Central memory CD8-positive, alpha-beta T cell (primary cell): ENCODE measurements around the gene ERP29.

Experiments used
- ATAC-seq: fragments of 150-1000 bp; cut with Tn5 transposase; replicated peaks from 2 replicates; pipeline ENCODE4 v1.10.0; 2022; ENCODE audit warnings: mild to moderate bottlenecking, moderate FRiP score, moderate number of reproducible peaks; ENCODE audit not compliant: poor library complexity, severe bottlenecking; ENCODE audit errors: extremely low read depth
- DNase-seq, 2 donors: peaks; one replicate each; pipeline ENCODE4 v3.0.0; 2021; ENCODE audit warnings: low spot score in 2 of 2
- H3K27ac Mint-ChIP-seq: one replicate; pipeline ENCODE4 v1.8.0; 2022; ENCODE audit warnings: low read depth, mild to moderate bottlenecking, moderate library complexity, mixed read lengths
- H3K27me3 Mint-ChIP-seq: one replicate; pipeline ENCODE4 v1.8.0; 2022; ENCODE audit warnings: mixed read lengths
- H3K36me3 Mint-ChIP-seq: one replicate; pipeline ENCODE4 v1.8.0; 2022; ENCODE audit warnings: mild to moderate bottlenecking, moderate library complexity, mixed read lengths; ENCODE audit not compliant: insufficient read depth
- H3K4me1 Mint-ChIP-seq: one replicate; pipeline ENCODE4 v1.8.0; 2022; ENCODE audit warnings: mixed read lengths
- H3K4me3 Mint-ChIP-seq: one replicate; pipeline ENCODE4 v1.8.0; 2022; ENCODE audit warnings: mild to moderate bottlenecking, moderate library complexity, mixed read lengths
- H3K9me3 Mint-ChIP-seq: one replicate; pipeline ENCODE4 v1.8.0; 2022; ENCODE audit warnings: mixed read lengths

ERP29 gene

DNA sequence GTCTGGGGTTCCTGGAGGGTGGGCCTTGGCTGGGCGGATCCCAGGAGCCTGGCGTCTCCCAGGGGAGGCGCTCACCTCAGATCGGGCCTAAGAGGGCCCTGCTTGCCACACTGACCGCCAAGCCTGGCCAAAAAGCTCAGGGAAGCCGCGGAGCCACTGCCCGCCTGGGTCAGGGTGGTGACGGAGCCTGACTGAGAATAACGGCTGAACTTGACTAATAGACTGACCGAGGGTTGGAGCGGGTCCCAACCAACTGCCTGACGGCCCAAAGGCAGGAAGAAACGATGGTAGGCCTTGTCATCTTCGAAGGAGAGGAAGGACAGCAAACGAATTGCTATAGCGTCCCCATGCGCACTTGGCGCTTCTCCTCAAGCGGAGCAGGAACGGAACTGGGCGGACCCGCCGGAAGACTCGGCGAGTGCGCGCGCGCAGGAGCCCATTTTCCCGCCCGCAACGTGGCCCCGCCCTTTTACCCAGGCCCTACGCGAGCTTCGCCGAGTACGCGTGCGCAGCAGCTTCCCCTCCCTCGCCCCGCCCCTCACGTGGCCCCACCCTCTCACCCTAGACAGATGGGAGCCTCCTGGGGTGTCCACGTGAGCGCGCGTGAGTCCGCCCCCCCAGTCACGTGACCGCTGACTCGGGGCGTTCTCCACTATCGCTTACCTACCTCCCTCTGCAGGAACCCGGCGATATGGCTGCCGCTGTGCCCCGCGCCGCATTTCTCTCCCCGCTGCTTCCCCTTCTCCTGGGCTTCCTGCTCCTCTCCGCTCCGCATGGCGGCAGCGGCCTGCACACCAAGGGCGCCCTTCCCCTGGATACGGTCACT lies at the start of gene ERP29, which contains the start of gene TMEM116:
ERP29 (plus strand) TSS at position 652 of the 826 bp plus-strand sequence; CDS start at position 692, 40 bp downstream.
TMEM116 (minus strand) TSS at position 391 of the 826 bp plus-strand sequence. CDS start 7,895 bp downstream, outside the sequence.
- Mint-ChIP-seq H3K36me3 (peaks cover 38% of the 10 kb centered on the region), H3K27me3 (no peaks in the 10 kb centered on the region), H3K4me3 (peak within 1 kb of the TSS; percentile 84), H3K9me3 (no peaks in the 10 kb centered on the region), H3K4me1 (peaks cover 58% of the 10 kb centered on the region), H3K27ac (peak within 1 kb of the TSS; percentile 94)
- ATAC-seq (peak; percentile 86), DNase-seq (peak; percentile 98)

DNA sequence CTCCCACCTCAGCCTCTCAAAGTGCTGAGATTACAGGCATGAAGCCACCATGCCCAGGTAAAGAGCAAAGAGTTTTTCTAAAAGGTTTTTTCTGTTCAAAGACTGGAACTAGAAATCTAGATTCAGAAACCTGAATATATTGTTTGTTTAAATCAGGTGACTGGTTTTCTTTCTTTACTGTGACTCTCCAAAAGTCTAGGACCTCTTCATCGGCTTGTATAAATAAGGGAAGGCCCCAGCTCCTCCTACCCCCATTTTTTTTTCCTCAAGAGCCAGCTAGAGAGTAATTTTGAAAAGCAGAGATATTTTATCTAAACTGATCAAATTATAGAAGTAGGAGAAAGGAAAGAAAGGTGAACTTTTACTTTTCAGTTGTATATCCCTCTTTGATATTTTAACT lies 48.3 kb upstream of the ERP29 start:
- Mint-ChIP-seq H3K27ac (peak overlapping the region; percentile 38), H3K36me3 (peaks cover 17% of the 10 kb centered on the region), H3K4me1 (peaks cover 42% of the 10 kb centered on the region), H3K27me3 (no peaks in the 10 kb centered on the region), H3K9me3 (peaks cover 7% of the 10 kb centered on the region), H3K4me3 (no peak overlapping the region)
- DNase-seq (no peak), ATAC-seq (no peak)

DNA sequence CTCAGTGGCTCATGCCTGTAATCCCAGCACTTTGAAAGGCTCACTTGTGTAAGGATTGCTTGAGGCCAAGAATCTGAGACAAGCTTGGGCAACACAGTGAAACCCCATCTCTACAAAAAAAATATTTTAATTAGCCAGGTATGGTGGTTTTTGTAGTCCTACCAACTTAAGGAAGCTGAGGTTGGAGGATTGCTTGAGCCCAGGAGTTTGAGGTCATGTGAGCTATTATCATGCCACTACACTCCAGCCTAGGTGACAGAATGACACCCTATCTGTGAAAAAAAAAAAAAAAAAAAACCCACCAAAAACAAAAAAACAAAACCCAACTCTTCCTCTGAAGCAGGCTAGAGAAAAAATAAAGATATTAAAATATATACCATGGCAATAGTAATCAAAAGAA lies 41.4 kb upstream of the ERP29 start:
- peaks cover 14% of the 10 kb centered on the region for H3K36me3 Mint-ChIP-seq
- DNase-seq (no peak), ATAC-seq (peak; percentile 98)
- H3K27ac Mint-ChIP-seq = peak overlapping the region; percentile 88
- H3K4me3 Mint-ChIP-seq = peak overlapping the region; percentile 41
- peaks cover 28% of the 10 kb centered on the region for H3K4me1 Mint-ChIP-seq
- H3K9me3 Mint-ChIP-seq = no peaks in the 10 kb centered on the region
- H3K27me3 Mint-ChIP-seq = no peaks in the 10 kb centered on the region

DNA sequence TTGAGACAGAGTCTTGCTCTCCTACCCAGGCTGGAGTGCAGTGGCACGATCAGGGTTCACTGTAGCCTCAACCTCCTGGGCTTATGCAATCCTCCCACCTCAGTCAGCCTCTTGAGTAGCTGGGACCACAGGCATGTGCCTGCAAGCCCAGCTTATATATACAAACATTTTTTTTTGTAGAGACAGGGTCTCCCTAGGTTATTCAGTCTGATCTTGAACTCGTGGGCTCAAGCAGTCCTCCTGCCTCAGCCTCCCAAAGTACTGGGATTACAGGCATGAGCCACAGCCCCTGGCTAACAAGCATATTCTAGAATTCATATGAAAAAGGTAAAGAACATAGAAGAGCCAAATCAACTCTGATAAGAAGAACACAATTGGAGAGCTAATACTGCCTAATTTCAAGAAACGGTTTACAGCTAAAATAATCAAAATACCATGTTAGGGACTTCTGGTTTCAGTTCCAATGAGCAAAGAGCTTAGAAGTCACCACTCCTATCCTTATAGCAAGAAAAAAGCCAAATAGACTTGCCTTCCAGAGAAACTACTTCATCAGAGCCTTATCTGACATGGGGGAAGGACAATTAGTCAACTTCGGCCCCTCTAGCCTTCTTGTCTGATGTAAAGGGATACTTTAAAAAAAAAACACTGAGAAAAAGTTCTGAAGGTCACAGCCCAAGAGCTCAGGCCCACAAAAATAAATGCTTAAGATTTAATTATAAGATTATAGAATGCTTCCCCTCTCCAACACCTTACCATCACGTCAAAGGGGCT lies 37.9 kb upstream of the ERP29 start:
- no peak for ATAC-seq
- Mint-ChIP-seq H3K4me3 (no peak overlapping the region), H3K27ac (no peak overlapping the region), H3K36me3 (peaks cover 7% of the 10 kb centered on the region), H3K9me3 (no peaks in the 10 kb centered on the region), H3K27me3 (no peaks in the 10 kb centered on the region), H3K4me1 (peaks cover 38% of the 10 kb centered on the region)
- DNase-seq = no peak

DNA sequence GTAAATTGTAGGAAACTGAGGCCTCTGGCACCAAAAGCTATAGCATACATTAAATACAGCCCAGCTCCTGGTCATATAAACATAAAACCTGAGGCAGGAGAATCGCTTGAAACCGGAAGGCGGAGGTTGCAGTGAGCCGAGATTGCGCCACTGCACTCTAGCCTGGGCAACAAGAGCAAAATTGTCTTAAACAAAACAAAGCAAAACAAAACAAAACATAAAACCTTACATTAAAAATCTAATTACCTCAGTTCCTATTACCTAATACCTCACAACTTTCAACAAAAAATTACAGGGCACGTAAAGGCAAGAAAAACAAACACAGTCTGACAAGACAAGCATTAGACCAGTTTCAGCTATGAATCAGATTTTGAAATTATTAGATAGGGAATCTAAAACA lies 36.9 kb upstream of the ERP29 start:
- H3K27me3 Mint-ChIP-seq = no peaks in the 10 kb centered on the region
- ATAC-seq (no peak), DNase-seq (no peak)
- H3K4me1 Mint-ChIP-seq = peaks cover 39% of the 10 kb centered on the region
- no peak overlapping the region for H3K27ac Mint-ChIP-seq
- H3K36me3 Mint-ChIP-seq = peaks cover 7% of the 10 kb centered on the region
- no peak overlapping the region for H3K4me3 Mint-ChIP-seq
- H3K9me3 Mint-ChIP-seq = no peaks in the 10 kb centered on the region

DNA sequence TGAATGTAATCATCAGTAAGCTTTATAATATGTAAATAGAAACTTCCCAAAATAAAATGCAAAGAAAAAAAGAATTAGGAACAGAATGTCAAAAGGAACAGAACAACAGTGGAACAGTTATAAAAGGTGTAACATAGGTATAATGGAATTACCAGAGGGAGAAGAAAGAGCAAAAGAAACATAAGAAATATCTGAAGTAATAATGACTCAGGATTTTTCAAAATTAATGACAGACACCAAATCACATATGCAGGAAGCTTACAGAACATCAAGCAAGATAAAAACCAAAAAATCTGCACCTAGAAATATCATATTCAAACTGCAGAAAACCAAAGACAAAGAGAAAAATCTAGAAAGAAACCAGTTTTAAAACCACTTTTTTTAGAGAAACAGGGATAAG lies 36.4 kb upstream of the ERP29 start:
- ATAC-seq (no peak), DNase-seq (no peak)
- H3K4me3 Mint-ChIP-seq = no peak overlapping the region
- no peaks in the 10 kb centered on the region for H3K27me3 Mint-ChIP-seq
- H3K36me3 Mint-ChIP-seq = peaks cover 8% of the 10 kb centered on the region
- H3K4me1 Mint-ChIP-seq = peaks cover 42% of the 10 kb centered on the region
- no peaks in the 10 kb centered on the region for H3K9me3 Mint-ChIP-seq
- no peak overlapping the region for H3K27ac Mint-ChIP-seq

DNA sequence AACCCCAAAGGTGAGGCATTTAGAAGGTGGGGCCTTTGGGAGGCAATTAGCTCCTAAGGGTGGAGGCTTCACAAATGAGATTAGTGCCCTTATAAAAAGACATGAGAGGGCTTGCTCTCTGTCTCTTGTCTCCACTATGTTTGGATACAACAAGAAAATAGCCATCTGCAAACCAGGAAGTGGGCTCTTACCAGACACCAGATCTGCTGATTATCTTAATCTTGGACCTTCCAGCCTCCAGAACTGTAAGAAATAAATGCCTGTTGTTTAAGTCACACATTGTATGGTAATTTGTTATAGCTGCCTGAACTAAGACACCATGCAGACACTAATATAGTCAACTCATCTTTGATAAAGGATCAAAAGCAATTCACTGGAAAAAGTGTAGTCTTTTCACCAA lies 34.7 kb upstream of the ERP29 start:
- DNase-seq (no peak), ATAC-seq (no peak)
- Mint-ChIP-seq H3K27me3 (no peaks in the 10 kb centered on the region), H3K9me3 (no peaks in the 10 kb centered on the region), H3K4me3 (no peak overlapping the region), H3K36me3 (peaks cover 3% of the 10 kb centered on the region), H3K4me1 (peaks cover 41% of the 10 kb centered on the region), H3K27ac (no peak overlapping the region)

DNA sequence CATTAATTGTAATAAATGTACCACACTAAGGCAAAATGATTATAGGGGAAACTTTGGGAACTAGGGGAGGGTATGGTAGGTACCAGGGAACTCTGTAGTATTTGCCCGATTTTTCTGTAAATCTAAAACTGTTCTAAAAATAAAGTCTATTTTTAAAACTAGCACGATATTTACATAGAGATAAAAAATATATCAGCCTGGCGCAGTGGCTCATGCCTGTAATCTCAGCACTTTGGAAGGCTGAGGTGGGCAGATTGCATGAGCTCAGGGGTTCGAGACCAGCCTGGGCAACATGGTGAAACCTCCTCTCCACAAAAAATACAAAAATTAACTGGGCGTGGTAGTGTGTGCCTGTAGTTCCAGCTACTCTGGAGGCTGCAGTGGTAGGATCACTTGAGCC lies 32.6 kb upstream of the ERP29 start:
- H3K36me3 Mint-ChIP-seq = peaks cover 3% of the 10 kb centered on the region
- no peak overlapping the region for H3K27ac Mint-ChIP-seq
- no peaks in the 10 kb centered on the region for H3K9me3 Mint-ChIP-seq
- H3K27me3 Mint-ChIP-seq = no peaks in the 10 kb centered on the region
- H3K4me1 Mint-ChIP-seq = peaks cover 38% of the 10 kb centered on the region
- DNase-seq (no peak), ATAC-seq (no peak)
- no peak overlapping the region for H3K4me3 Mint-ChIP-seq

DNA sequence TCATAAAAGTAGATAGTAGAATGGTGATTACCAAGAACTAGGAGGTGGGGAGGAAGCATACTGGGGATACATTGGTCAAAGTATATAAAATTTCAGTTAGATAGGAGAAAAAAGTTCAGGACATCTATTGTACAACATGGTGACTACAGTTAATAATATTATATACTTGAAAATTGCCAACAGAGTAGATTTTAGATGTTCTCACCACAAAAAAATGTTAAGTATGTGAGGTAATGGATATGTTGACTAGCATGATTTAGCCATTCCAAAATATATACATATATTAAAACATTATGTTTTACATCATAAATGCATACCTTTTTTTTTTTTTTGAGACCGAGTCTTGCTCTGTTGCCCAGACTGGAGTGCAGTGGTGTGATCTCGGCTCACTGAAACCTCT lies 31.2 kb upstream of the ERP29 start:
- peaks cover 33% of the 10 kb centered on the region for H3K4me1 Mint-ChIP-seq
- peaks cover 1% of the 10 kb centered on the region for H3K36me3 Mint-ChIP-seq
- H3K9me3 Mint-ChIP-seq = no peaks in the 10 kb centered on the region
- H3K4me3 Mint-ChIP-seq = no peak overlapping the region
- no peak for DNase-seq
- no peak overlapping the region for H3K27ac Mint-ChIP-seq
- H3K27me3 Mint-ChIP-seq = no peaks in the 10 kb centered on the region
- ATAC-seq = no peak

DNA sequence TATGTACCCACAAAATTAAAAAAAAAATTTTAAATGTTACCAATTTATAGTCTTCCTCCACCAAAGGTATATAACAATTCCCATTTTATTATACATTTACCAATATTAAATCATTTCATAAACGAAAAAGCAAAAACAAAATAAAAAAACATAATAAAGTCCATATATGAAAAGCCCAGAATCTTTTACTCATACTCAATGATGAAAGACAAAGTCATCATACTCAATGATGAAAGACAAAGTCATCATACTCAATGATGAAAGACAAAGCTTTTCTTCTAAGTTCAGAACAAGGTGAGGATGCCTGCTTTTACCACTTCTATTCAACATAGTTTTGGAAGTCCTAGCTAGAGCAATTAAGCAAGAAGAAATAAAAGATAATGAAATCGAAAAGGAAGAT lies 28.4 kb upstream of the ERP29 start:
- Mint-ChIP-seq H3K27ac (peak overlapping the region; percentile 16), H3K27me3 (no peaks in the 10 kb centered on the region), H3K4me3 (no peak overlapping the region), H3K9me3 (no peaks in the 10 kb centered on the region), H3K4me1 (peaks cover 27% of the 10 kb centered on the region), H3K36me3 (peaks cover 5% of the 10 kb centered on the region)
- ATAC-seq = no peak
- DNase-seq = no peak

DNA sequence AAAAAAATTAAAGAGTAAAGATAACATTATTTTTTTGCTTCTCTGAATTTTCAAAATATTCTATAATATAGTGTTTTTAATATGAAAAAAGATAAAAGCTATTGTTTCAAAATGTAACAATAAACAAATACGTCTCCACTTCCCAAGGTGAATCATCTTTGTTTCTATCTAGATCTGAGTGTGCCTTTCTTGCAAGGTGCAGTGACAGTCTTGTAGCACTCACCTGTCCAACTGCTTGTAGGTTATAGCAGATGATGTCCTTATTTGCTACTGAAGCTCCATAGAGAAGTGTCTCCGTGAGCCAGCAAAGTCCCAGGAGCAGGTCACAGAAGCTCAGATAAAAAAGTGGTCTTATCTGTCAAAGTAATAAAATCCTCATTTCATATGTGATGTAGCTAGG lies 21.7 kb upstream of the ERP29 start:
- Mint-ChIP-seq H3K27me3 (no peaks in the 10 kb centered on the region), H3K4me1 (peaks cover 58% of the 10 kb centered on the region), H3K9me3 (no peaks in the 10 kb centered on the region), H3K36me3 (peaks cover 16% of the 10 kb centered on the region), H3K27ac (peak overlapping the region; percentile 89), H3K4me3 (peak overlapping the region; percentile 86)
- DNase-seq (no peak), ATAC-seq (no peak)

DNA sequence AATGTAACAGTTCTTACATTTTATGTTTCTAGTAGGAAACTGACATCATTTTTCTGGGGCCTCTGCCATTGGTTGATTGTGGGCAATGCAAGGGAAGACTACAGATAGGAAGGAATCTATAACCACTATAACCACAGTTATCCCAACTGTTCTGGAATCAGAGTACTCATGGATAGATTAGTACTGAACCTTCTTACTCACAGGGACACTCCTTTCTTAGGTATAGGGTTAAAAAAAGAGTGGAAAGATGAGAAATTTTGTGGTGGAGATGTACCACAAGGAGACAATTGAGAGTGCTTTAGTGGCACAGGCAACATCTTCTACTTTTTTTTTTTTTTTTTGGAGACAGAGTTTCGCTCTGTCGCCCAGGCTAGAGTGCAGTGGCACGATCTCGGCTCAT lies 21.3 kb upstream of the ERP29 start:
- Mint-ChIP-seq H3K4me3 (peak overlapping the region; percentile 86), H3K27ac (peak overlapping the region; percentile 89), H3K36me3 (peaks cover 16% of the 10 kb centered on the region), H3K9me3 (no peaks in the 10 kb centered on the region), H3K27me3 (no peaks in the 10 kb centered on the region), H3K4me1 (peaks cover 62% of the 10 kb centered on the region)
- DNase-seq (no peak), ATAC-seq (peak; percentile 11)

DNA sequence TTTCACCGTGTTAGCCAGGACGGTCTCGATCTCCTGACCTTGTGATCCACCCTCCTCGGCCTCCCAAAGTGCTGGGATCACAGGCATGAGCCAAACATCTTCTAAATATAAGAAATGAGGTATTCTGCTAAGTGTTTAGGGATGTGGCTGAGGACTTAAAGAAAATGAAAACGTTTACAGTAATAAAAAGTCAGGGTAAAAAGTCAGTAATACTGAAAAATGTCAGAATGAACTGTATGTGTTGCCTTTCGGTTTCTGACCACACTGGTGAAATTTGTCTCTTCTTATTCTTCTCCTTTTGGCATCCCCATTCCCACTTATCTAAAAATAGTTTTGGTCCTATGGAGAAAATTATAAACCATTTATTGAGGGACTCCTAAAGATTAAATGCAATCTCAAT lies 20.8 kb upstream of the ERP29 start:
- peaks cover 16% of the 10 kb centered on the region for H3K36me3 Mint-ChIP-seq
- H3K4me3 Mint-ChIP-seq = peak overlapping the region; percentile 86
- peak overlapping the region; percentile 89 for H3K27ac Mint-ChIP-seq
- no peaks in the 10 kb centered on the region for H3K9me3 Mint-ChIP-seq
- peaks cover 67% of the 10 kb centered on the region for H3K4me1 Mint-ChIP-seq
- no peaks in the 10 kb centered on the region for H3K27me3 Mint-ChIP-seq
- no peak for ATAC-seq
- DNase-seq = no peak
